HG03196 (cell line): ENCODE measurements around the gene NKD2.
"Not testable (repeated sequence)": the region's sequence is repeated elsewhere in the genome, so short reads cannot be mapped to it uniquely, and the experiment has no call there.

ENCODE experiments used
- ATAC-seq: cut with Tn5 transposase; IDR thresholded peaks from one replicate; pipeline ENCODE4 v1.9.1; 2021; ENCODE audit not compliant: unreplicated experiment

The NKD2 gene

DNA sequence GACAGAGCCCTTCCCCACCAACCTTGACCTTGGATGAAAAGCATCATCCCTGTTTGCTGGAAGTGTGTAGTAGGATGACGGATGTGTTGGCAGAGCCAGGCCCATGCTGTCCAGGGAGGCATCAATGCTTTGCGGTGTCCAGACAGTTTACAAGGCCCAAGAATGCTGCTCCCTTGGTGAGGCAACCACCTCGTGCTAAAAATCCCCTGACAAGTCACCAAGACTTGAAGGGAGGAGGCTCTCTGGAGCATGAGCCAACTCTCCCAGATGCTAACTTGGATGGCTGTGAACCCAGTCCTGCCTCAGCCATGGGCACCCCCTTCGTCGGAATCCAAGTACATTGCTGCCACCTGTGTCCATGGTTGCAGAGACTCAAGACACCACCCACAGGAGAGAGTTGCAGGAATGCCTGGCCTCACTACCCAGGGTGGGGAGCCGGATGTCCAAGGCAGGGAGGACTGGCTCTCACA, 9.5 kb upstream of the NKD2 start:
- ATAC-seq = no peak

DNA sequence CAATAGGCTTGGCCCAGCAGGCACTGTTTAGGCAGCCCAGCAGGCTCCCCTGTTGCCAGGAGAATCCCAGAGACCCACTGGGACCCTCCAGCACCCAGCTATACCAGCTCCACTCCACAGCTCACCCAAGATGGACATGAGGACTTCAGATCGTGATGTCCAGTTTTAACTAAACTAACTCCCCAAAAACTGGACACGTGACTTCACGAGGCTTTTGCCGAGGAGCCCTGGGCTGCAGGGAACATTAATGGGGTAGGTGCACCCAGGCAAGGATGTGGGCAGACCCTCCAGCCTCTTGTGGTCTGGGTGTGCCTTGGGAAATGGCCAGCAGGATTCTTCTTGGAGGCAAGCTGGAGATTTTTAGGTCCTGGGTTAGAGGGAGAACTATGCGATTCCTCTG, 8.9 kb upstream of the NKD2 start:
- ATAC-seq = no peak

DNA sequence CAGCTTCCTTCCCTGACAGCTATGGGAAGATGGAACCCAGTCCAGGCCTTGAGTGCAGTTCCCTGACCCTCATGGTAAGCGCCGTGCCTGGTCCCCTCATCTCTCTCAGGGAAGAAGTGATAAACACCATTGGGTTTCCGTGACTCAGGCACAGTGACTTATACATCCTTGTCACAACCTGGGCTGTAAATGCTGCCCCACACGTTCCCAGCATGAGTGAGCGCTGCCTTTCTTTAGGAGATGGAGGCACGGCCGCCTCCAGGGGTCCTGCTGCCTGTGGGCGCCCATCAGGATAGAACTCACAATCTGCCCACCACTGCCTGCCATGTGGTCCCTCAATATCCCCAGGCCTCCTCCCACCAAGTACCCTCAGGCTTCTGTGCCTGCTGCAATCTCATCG, 8.3 kb upstream of the NKD2 start:
- ATAC-seq = no peak

DNA sequence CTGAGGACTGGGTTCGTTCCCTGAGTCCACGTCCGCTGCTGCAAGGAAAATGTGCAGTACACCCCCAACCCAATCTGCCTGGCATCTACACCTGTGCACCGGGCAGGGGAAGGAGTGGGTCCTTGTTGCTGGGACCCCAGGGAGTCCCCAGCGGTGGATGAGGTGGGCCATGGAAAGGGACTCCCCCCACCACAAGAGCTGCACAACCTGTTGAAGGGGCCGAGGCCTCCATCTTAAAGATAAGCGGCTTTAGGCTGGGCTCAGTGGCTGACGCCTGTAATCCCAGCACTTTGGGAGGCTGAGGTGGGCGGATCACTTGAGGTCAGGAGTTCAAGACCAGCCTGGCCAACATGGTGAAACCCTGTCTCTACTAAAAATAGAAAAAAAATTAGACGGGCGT, 7.8 kb upstream of the NKD2 start:
- ATAC-seq = not testable (repeated sequence)

DNA sequence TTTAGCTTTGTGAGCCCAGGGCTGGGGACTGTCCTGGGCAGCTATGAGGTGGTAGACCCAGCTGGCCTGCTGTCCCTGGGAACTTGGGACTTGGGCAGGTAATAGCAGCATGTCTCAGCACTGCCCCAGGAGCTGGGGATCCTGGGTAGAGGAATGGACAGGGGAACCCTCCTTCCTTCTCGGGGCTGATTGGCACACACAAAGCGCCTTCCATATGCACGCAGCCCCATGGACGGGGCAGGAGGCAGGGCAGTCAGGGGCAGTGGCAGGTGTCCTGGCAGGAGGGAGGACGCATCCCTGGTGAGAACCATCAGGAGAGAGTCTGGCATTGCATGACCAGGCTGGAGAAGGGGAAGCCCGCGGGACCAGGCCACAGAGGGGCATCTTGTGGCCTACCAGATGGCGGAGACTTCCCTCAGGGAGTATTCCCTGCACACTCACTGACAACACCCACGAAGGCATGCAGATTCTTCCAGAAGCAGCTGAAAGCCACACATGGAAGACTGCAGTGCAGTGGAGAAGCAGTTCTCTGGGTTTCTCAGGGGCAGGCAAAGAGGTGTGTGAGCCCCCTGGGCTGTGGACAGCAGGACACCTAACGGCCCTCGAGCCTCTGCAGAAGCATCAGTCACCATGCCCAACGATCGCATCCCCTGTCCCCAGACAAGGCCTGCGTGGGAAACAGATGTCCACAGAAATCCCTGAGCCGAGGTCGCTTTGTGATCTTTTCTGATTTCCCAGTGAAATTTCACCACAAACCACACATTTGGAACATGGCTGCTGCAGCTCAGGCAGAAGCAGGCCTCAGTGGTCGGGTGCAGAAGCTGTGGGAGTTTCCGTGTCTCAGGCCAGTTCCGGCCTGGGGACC, 7.0 kb upstream of the NKD2 start:
- no peak for ATAC-seq

DNA sequence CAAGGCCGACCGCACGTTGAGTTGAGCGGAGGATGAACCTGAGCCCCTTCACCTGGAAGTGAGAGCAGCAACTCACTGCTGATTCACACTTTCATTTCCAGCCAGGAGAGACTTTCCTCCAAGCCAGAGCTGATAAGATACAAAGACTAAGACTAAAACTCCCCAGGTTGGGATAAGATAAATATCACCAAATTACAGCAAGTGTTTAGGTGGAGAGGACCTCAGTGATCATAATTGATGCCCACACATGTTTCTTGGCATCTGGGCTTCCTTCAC, 6.4 kb upstream of the NKD2 start:
- no peak for ATAC-seq

DNA sequence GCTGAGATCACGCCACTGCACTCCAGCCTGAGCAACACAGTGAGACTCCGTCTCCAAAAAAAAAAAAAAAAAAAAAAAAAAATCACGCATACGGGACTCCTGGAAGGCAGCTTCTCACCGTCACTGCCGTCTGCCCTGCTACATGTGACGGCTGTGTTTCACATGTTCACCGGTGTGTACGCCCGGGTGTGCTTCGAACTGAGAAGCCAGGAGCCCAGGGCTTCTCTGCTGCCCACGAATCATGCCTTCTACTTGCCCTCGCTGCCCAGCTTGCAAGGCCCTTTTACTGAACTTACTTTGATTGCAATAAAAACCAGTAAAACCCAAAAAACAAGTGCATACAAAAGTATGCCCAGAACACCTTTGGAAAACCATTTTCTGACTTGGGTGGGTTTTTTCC, 5.8 kb upstream of the NKD2 start:
- ATAC-seq = no peak

DNA sequence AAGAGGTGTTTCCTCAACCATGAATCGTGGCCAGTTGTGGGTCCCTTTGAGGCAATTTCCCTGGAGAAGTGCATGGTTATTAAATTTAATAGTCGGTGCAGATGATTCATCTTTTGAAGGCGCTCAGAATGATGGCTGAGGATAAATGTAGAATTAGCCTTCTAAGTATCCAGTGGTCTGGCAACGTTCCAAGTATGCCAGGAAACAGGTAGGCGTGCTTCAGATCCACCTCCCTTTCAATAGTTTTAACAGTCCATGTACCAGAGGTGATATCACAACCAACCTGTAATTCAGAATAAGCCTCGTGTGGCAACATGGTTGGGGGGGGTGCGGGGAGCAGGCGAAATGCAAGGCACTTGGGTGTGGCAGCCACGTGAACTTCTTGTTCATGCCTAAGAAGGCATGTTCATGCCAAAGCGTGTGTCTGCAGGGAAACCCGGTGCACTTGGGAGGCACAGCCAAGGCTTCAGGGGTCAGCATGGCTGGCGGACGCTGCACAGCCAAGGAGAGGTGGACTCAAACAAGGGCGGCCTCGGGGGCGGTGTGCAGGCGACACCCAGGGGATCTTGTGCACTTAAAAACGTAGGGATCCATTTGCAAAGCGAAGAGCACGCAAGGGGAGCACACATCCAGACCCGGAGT, 5.2 kb upstream of the NKD2 start:
- ATAC-seq = no peak

DNA sequence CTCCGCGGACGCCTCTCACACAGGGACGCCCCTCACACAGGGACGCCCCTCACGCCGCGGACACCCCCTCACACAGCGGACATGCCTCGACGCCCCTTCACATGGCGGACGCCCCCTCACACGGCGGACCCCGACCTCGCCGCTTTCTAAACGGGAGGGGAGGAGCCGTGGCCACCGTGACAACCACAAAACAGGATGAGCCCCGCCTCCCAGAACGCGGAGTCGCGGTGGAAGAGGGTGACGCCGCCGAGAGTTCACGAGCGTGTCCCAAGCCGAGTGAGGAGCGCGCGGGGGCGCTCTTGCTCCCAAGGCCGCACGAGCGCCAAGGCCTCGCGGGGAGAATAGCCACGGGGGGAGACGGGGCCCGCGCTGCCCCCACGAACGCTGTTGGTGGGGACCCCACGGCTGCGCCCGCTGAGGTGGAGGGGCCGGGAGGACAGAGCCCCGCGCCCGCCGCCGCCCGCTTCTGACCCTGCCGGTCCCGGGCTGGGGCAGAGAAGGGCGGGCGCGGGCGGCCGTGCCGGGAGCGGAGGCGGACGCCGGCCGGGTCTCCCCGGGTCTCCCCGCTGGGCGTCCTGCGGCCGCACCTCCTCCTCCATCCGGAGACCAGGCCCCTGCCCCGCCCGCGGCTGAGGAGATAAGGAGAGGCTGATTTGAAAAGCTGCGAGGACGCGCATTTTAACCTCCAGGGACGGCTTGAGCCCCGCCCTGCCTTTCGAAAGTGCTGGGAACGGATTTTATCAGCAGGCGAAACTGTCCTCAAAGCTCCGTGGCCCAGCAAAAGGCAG, 3.9 kb upstream of the NKD2 start:
- ATAC-seq = no peak

DNA sequence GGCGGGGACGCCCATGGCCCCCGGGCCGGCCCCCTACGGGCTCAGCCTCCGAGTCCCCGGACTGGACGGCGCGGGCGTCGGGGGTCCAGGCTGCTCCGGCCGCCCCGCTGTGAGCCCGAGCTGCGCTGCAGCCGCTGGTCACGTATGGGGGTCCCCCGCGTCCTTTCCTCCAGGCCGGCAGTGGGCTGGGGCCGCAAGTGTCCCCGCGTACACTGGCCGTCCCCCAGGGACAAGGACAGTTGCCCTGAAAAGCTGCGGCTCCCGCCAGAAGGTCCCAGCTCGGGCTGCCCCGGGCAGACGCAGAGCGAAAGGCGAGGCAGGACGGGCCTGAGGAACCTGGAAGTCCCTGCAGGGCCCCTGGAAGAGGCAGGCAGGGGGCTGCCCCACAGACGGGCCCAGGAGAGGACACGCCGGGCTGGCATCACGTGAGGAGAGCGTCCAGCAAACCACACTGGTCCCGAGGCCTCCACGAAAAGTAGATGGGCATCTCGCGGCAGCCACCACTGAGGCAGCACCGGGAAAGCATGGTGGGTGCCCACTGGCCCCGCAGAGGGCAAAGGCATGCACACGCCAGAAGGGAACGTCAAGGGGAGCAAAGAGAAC, 3.3 kb upstream of the NKD2 start:
- ATAC-seq = no peak

DNA sequence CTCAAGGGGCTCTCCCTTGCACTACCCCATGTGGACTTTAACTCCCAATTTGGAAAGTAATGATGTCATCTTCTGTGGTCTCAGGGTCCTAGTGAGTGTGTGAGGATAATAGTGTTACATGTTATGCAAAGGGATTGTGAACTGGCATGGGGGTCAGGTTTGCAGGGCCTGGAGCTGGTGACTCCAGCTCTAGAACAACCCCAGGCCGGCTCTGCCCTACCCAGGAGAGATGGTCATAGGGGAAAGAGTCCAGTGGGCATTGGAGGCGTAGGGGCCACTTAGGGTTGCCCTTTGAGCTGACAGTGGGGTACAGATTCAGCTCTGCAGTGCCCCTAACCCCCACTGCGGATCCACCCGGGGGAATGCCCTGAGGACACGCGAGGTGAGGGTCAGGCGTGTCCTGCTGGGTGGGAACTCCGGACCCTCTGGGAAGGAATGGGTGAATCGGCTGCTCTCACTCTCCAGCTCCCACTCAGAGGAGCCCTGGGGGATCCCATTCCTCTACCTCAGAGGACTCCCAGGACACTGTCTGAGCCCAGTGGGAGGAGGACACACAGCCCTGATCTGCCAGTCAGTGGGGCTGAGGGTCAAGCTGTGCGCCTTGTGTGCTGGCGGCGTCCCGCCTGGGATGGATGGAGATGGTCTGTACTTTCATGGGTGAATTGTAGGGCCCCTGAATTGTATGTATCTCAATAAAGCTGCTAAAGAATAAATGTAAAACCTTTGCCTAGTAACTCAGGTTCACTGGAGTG, 2.5 kb upstream of the NKD2 start:
- ATAC-seq = no peak

DNA sequence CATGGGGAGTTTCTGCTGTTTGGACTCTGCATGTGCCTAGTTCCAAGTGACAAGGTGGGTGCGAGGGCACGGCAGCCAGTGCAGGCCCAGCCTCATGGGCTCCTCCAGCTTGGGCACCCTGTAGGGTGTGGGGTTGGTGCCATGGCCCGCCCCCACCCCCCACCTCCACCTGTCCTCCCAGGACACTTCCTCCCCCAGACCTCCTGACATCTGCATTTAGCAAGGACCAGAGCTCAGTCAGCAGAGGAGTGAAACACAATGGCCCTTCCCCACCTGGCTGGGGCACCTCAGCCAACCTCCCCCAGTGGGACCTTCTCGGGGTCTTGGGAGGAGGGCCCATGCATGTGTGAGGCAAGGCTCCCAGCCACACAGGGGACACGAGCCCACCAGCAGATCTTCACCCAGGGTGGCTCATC, 1.9 kb upstream of the NKD2 start:
- no peak for ATAC-seq

DNA sequence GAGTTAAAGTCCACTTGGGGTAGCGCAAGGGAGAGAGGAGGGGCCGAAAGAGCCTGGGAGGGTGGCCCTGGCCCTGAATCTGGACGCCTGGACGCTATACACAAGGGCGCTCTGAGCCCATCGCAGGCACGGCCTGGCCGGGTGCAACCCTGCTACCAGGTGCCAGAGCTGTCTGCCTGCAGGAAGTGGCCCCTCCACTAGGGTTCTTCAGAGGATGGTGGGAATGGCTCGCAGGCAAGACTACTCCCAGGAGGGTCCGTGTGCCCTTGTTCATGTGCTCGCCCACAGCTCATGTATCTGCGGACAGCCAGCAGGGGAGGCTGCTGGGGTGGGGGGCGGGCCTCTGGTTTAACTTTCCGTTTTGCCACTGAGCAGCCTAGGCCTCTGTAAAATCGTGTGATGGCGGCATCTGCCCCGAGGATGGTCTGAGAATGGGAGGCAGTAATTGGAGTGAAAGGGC, 1.4 kb upstream of the NKD2 start:
- no peak for ATAC-seq

DNA sequence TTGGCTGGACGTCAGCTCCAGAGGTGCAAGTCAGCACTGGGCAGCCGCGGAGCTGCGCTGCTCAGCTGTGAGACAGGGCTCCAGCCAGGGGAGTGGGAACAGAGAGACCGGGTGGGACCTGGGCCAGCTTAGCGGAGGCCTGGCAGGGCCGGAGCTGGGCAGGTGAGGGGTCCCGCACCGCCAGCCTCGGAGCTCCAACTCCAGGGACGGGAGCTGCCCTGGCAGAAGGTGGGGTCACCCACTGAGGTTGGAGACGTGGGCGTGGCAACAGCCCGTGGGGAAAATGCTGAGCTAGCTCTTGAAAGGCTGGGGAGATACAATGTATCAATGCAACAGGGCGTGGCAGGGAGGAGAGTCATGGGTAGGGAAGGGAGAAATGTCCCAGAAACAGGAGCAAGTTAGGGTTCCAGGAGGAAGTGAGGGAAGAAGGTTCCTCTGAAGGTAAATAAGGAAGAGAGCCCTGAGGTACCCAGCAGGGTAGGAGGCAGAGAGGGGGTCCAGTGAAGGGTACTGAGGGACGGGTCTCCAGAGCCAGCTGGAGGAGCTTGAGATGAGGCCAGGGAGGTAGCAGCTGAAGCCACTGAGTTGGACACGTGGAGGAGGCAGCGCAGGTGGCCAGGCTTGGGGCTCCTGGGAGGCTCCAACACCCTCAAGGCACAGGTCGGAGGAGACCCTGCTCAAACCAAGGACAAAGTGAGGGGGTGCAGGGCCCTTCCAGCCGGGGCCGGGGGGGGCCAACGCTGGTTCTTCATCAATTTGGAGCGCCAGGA, 736 bp upstream of the NKD2 start:
- ATAC-seq = no peak

DNA sequence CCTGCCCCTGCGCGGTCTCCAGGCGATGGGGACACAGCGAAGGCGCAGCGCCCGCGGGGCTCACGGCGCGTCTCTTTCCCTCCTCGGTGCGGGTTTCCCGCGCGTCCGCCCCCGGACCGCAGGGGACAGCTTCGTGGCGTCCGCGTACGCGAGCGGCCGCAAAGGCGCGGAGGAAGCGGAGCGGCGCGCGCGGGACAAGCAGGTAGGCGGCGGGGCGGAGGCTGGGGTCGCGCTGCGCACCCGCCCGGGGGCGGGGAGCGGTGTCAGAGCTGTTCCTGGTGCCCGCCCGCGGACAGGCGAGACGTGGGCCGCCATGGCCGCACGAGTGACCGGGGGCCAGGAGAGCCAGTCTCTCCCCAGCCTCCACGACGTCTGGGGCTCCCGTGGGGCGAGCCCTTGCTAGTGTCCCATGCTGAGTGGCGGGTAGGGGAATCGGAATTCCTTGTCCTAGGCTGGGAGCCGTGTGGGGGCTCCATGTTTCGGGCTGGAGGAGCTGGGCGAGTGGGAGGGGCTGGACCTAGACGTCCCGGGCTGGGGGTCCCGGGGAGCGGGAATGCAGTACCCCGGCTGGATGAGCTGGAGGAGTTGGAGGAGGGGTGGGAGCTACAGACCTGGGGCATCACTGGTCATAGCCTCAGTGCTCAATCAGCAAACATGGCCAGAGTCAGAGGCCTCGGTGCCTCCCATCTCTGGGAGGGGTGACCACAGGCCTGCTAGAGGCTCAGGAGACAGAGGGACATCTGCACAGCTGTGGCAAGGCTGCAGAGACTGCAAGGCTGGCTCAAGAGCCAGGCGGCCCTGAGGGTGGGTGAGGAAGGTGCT, 968 bp downstream of the NKD2 start:
- no peak for ATAC-seq

DNA sequence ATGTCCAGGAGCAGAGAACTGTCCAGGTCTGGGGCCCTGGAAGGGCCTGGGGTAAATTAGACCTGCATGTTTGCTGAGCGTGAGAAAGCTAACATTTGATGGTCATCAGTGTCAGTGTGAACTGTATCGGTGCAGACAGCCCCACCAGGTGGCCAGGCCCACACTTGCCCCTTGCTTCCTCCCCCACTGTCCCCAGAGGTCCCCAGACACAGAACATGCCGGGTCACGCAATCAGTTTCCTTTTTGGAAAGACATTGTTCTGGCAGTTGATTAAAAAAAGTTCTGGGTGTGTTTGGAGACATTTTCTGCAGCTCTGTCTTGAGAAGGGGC, 1.5 kb downstream of the NKD2 start:
- no peak for ATAC-seq

DNA sequence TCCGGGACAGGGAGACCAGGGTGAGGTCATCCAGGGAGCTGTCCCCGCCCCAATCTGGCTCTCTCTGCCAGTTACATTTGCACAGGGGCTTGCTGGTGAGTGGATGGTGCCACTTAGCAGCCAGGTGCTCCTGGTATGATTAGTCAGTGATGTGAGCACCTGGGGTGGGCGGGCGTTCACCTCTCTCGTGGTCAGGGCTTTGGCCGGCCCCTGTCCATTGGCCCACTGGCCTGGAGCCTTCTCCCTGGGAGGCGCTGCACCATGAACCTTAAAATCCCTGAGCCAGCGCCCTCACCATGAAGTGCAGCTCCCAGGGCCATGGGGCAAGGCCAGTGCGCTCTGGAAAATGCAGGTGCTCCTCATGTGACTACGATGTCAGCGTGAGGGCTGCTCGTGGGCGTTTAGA, 2.0 kb downstream of the NKD2 start:
- no peak for ATAC-seq

DNA sequence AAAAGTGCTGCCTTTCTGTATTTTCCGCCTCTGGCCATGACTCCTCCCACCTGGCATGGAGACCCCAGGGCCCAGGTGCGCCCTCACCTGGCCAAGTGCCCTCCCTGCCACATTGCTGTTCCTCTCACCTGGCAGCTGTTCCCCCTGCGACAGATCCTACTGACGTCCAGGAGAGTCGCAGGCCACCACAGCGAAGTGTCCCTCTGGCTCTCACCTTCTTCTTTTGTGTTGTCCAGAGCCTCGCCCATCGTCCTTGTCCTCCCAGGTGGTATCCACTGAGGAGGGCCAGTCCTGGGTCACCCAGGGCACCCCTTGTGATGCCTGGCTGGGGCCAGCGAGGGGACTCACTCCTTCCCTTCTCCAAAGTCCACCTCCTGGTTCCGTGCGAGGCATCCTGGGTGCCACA, 2.6 kb downstream of the NKD2 start:
- no peak for ATAC-seq

DNA sequence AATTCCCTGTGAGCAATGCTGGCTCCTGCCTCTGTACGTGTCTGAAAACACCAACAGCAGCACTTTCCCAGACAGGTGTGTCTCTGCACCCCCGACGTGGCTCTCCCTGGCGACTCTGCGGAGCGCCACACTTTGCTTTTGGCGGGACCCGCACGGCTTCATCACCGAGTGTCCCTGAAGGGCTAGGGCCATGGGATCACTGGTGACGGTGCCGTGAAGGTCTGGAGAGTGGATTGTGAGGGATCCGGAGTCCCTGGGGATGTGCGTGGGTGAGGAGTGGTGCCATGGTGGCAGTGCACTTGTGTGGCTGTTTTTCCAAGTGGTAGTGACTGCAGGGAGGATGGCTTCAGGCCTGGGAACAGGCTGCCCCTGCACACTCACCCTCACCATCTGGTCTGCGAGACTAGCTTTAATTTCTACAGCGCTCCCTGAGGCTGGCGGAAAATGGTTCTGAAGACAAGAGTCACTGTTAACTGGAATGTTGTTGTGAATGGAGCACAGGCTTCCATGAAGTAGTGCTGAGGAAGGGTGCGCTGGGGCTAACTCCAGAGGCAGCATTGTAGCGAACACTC, 3.2 kb downstream of the NKD2 start:
- ATAC-seq = no peak
